HG03378 (cell line): ENCODE results near the gene WDR20.

Experiments
- ATAC-seq: cut with Tn5 transposase; IDR thresholded peaks from one replicate; pipeline ENCODE4 v1.9.1; 2021; ENCODE audit warnings: mild to moderate bottlenecking, moderate library complexity; ENCODE audit not compliant: unreplicated experiment

Gene WDR20

DNA sequence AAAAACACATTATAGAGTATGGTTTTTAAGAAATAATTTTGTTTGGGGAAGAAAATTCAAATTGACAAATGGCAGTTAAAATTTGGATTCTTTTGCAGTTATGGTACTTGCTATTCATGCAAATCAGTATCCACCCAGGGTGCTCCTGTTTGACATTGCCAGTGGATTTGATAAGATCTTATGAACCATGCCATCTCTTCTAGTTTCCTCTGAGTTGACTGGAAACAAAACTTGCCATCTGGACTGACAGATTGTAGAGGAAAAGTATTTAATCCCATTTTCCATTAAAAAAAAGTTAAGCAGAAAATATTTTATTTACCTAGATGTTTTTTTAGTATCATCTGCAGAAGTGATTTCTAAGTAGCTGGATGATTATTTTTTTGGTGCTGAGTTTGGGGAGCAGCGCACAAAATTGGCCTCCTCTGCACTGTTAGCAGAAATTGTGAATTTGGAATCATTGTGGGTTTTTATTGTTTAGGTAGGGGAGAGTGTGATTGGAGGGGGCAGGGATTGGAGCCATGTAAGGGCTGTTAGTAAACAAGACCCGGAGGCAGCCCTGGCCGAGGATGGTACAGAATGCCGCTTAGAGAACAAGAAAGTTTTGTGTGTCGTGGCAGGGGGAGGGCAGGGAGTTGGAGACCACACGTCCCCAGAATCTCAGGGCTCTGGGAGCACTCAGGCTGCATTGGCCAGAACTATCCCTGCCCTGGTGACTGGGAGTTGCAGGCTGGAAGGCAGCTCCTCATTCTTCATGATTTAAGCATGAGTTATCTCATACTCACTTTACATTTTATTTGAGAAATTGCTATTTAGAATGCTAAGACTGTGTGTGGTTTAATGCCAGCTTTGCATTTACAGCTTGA is 56.6 kb downstream of the WDR20 start:
- ATAC-seq, result no peak

DNA sequence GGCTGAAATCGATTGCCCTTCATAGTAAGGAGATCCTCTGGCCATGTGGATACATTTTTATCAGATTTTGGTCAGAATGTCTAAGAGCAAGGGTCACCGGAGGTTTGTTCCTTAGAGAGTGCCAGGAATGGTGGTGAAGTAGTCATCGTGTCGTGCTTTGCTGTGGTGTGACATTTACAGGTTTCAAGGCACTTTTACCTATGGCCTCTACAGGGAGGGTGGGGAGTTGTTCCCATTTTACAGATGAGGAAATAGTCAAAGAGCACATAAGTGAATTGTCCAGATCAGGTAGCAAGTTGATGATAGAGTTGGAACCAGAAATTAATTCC is 57.2 kb downstream of the WDR20 start:
- no peak for ATAC-seq

DNA sequence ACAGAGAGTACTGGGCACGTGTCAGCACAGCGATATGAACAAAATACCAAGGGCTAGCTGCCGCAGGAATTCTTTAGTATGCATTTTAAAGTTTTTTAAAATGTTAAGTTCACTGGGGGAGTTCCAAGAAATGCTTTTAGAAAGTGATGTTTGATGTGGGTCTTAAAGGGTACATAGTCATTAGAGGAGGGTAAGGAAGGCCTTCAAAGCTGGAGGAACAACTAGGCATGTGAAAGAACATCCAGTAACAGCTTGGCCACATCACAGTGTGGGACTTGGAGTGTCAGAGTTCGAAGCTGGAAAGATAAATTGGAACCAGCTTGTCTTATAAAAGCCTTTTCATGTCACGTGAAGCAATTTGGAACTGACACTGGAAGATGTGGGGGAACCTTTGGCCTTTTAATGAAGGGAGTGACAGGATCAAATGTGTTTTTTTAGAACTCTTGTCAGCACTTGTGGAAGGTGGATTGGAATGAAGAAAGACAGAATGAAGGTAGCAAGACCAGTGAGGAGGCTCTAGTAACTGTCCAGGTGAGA is 57.7 kb downstream of the WDR20 start:
- no peak for ATAC-seq

DNA sequence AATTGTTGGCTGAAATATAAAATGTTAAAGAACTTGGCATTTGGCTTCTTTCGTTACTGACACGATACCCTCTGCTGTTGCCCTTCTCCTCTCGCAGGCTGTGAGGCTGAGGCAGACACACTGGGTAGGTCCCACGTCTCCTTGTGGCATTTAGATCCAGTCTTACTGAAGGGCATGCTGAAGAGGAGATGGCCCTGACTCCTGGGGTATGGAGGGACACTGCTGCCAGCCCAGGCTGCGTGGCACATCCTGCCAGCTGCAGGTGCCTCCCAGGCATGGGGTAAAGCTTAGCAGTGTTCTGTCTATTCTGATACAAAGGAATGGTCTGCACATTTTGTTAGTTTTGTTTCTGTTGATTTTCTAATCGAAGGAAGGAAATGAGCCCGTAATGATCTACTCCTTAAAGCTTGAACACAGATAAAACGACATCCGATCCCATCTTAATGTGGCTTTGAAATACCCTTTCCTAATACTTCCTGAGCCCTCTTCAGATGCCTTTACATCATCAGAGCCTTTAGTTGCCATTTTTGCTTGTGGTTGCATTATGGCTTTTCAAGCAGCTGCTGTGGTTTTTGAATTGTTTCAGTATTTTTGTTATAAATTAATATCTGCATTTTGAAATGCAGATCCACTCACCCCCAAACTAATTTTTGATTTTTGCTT is 61.1 kb downstream of the WDR20 start:
- no peak for ATAC-seq

DNA sequence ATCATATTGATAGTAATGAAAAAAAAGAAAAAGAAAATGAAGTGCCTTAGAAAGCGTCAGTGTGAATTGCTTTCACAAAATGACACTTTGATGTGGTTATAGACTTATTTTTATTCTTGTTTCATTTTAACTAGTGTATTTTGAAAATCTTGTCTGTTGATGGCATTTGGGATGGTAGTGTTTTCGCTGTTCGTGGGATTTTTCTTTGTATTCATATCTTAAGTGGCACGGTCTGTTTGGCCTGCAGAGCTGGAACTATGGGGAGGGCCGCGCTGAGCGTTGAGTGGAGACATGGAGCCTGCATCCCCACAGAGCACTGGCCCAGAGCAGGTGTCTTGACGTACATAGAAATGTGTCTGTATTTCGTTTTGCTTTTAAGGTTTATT is 61.6 kb downstream of the WDR20 start:
- no peak for ATAC-seq

DNA sequence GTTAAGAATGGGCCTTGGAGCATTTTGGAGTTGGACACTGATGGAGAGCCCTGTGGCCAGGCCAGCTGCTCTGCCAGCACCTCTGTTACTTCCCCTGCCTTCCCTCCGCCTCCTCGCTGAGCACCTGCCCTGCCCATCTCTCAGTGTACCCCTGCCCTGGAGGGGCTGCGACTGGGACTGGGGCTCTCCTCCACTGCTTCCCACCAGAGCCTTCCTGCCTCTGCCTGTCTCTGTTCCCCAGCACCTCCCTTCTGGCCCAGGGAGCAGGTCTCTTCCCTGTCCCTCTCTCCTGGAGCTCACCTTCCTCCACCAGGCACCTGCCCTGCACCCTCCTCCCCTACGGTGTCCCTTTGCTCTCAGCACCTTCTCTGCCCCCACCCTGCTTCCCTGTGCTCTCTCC is 62.1 kb downstream of the WDR20 start:
- no peak for ATAC-seq

DNA sequence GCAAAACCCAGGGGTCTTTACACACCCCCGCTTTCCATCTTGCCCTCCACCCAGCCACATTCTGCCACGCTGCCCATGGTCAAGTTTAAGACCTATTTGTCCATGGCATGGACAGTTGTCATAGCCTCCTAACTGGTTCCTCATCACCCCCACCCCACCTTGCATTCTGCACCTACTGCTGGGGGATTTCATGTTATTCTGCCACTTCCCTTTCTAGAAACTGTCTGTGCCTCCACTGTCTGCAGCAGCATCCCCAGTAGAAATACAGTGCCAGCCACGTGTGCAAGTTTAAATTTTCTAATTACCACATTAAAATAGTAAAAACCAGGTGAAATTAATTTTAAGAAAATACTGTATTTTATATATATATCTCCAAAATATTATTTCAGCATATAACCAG is 63.2 kb downstream of the WDR20 start:
- no peak for ATAC-seq

DNA sequence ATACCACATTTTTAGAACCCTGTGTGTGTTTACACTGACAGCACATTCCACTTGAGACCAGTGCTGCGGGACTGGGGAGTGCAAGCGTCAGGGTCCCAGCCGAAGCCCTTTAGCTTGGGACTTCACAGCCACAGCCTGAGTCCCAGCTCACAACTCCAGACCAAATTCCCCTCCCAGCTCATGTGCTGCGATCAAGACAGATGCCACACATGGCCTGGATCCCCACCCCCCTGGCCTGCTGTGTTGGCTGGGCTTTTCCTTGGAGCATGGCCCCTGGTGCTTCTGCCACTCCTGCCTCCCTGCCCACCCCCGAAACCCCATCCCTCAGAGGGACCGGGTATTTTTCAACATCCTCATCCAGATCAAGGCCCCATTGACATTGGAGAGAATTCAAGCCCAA is 63.7 kb downstream of the WDR20 start:
- ATAC-seq, result no peak

DNA sequence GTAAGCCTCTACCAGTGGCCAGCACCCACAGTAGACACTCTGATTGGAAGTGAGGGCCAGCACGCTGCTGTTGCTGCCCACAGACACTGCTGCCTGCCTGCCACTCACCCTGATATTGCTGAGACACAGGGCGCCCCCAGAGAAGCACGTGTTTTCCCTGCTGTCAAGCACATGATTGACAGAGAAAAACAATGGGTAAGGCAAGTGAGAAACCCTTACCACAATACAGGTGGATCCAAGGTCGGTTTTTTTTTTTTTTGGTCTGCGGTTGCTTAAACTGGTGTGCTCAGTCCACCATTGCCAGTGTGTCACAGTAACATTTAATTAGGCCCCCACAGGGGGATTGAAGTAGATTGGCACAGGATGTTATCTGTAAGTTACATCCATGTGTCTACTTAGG is 65.9 kb downstream of the WDR20 start:
- no peak for ATAC-seq

DNA sequence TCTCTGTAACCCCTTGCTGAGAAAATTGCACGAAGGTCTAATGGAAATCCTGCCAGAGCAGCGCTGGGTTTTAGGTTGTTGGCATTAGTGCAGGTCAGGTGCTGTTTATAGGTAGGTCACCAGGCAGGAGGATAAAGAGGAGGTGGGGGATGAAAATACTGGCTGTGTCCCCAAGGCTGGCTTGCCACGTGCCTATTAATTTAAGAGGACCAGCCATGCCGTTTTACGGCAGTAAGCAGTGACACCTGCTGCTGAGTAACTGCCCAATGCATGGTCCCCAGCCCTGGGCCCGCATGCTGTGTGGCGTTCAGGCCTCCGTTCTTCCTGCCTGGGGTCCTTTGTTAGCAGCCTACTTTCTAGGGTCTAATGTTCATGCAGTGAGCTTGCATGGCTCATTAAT is 67.2 kb downstream of the WDR20 start:
- ATAC-seq, result no peak

DNA sequence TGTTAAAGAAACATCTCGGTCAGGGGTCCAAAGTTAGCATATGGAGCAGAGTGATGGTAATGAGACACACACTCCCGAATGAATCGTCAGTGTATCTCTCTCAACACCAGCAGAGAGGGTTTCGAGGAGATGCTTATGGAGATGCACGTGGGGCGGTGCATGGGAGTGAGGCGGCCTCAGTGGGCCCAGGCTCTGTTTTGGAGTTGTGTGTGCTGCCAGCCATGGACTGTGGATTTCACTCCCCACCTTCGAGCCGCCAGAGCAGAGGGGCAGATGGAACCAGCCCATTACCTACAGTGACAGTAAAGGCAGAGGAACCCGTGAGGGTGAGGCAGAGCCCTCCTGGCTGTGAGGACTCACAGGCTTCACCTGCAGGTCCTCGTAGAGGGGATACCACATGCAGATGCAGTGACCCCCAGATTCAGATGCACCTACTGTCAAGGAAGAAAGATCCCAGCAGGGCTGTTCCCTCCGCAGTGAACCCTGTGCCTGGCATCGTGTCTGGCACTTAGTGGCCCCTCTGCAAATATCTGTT is 68.2 kb downstream of the WDR20 start:
- ATAC-seq, result no peak

DNA sequence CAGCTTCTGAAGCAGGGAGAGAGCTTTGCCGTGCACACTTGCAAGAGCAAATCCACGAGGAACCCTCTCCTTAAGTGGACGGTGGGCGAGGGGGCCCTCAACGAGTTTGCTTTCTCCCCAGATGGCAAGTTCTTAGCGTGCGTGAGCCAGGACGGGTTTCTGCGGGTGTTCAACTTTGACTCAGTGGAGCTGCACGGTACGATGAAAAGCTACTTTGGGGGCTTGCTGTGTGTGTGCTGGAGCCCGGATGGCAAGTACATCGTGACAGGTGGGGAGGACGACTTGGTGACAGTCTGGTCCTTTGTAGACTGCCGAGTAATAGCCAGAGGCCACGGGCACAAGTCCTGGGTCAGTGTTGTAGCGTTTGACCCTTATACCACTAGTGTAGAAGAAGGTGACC is 69.0 kb downstream of the WDR20 start:
- ATAC-seq, result no peak

DNA sequence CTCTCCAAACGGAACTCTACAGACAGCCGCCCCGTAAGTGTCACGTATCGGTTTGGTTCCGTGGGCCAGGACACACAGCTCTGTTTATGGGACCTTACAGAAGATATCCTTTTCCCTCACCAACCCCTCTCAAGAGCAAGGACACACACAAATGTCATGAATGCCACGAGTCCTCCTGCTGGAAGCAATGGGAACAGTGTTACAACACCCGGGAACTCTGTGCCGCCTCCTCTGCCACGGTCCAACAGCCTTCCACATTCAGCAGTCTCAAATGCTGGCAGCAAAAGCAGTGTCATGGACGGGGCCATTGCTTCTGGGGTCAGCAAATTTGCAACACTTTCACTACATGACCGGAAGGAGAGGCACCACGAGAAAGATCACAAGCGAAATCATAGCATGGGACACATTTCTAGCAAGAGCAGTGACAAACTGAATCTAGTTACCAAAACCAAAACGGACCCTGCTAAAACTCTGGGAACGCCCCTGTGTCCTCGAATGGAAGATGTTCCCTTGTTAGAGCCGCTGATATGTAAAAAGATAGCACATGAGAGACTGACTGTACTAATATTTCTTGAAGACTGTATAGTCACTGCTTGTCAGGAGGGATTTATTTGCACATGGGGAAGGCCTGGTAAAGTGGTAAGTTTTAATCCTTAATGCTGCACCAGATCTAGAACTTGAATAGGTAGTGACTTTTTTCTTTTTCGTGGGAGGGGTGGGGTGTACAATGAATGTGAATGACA is 69.7 kb downstream of the WDR20 start:
- no peak for ATAC-seq

DNA sequence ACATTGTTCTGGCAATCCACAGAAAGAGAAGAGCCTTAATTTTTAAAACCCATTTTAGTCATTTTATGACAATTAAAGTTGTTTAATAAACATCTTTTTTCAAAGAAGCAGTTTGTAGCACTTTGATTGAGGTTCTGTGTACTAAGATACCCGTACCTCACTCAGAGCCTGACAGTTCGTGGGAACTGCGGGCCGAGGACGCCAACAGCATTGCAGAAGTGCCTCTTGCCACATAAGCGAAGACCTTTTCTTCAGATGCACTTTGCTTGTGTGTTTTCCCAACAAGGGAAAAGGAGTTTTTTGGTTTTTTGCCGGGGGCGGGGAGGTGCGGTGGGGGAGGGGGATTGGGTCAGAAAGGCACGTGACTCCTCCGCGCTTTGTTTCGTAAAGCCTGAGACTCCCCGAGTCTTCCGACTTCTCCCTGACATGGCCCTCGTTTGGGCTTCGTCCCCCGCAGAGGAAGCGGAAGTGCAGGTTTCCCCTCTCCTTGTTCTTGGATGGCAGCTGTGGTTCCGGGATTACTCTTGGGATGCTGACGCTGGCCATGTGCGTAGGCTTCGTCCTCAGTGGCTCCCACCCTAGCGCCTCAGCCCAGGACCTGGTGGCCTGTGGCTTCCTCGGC is 70.8 kb downstream of the WDR20 start:
- ATAC-seq, result no peak

DNA sequence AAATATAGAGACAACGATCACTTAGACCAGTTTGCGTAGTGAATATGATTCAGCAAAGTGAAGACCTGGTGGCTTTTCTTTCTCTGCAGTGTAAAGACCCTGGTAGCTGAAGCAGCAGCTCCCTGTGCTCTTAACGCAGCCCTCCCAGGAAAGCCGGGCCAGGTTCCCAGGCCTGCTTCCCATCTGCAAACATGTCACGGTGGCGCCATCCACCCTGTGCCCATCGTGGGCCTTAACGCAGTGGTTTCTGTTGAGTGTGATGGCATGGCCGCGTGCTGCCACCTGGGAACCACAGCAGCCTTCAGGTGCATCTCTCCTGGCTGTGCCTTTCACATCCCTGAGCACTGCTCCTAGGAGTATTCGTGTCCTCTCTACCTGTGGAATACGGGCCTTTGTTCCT is 71.5 kb downstream of the WDR20 start:
- no peak for ATAC-seq

DNA sequence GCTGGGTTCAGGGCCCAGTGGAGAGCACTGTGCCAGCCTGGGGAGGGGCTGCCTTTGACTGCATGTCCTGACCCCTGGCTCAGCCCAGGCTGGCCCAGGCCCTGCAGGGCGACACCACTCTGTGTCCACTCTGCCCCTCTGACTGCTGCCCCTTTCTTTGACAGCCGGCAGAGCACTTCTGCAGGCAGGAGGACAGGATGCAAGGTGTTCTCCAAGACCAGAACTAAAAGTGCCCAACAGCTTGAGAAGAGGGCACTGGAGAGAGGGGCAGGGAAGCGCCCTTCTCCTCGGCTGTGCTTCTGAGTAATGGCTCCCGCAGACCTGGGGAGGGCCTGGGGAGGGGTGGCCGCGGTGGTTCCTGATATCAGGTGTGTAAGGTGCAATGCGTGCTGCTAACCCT is 72.7 kb downstream of the WDR20 start:
- no peak for ATAC-seq

DNA sequence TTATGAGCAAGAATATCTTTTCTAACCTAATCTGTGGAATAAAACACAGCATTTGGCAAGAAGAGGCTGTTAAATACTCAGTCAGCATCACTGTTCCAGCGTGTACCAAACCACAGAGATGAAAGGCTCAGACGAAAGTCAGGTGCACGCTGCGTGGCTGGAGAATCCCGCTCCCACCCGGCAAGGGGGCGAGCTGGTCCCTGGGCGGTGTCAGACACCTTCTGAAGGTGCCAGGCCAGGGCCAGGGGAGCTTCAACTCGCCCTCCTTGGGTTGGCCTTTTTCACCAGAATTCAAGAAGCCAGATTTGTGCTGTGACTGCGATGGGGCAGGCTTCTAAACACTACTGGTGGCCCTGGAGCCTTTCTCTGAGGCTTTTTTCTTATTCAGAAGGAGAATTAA is 73.1 kb downstream of the WDR20 start:
- ATAC-seq, result no peak

DNA sequence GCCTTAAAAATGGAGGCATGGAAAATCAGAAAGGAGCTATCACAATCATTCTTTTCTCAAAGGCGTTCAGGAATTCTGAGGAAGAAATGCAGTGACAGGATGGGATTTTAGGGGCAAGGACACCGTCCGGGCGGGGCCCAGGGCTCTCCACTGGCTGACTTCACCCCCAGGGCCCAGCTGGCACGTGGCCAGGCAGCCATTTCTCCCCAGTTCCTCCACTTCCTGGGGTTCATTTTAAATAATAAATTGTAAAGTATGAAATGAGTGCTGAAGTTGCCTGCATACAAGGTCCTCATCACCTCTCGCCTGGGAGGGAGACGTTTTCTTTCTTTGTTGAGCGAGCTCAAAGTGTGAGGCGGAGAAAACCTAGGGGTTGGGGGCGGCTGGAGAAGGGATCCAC is 73.8 kb downstream of the WDR20 start:
- no peak for ATAC-seq

DNA sequence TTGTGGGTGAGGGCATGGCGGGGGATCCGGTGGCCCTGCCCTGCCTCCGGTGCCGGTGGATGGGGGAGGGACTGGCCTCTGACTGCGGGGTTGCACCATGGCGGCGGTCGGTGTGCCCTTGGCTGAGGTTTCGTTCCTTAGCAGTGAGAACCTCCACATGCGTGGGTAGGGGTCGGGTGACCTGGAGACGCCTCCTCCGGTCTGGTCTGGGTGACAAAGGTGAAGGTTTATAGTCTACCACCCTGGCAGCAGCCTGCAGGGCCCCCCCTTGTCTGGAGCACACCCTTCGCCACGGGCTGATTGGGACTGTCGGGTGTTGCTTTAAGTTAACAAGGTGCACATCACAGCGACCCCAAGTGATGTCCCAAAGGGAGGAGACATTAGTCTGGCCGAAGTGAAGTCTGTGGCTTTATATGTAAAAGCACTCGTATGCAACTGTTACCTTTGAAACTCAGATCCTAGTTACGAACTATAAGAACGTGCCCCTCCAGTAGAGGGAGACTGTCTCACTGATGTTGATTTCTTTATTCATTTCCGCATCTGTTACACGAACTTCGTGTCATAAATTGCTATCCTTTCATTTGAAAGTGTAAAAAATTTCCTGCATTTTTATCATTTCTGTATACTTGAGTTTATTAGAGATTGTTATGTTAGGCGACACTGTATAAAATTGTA is 74.4 kb downstream of the WDR20 start:
- ATAC-seq, result no peak

DNA sequence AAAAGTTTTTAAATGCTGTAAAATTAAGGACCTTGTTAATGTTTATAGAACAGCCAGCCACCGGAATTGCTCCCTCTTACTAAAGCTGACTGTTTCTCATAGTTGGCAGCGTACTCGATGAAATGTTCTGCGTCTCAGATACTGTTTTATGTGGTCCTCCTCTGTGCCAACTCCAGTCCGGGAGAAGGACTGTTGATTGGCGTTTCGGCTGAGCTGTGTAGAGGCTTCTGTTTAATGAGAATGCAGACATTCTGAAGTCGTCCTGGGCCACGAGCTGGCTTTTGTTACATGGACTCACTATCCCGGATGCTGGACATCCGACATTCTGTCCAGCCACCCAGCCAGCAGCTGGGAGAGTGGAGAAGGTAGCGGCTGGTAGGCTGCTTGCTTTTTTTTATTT is 75.4 kb downstream of the WDR20 start:
- ATAC-seq, result no peak
